ENCODE results near the gene COX6B2.

The COX6B2 gene

GRCh38 chr19:55385724-55386492, 31.4 kb upstream of the COX6B2 start, which contains the start of gene RPL28:
TSS of gene RPL28 (plus strand) at chr19:55385932. CDS start at chr19:55386358, 426 bp downstream.
- no peak for TF ChIP-seq CTCF (IDR thresholded peaks at IDR 0.05; ENCODE audit: low read depth, low read length)
- peak; percentile 95 for DNase-seq (ENCODE audit: extremely low read depth, low read depth)

- TF ChIP-seq CTCF (IDR thresholded peaks at IDR 0.05; ENCODE audit: low read depth, low read length) = no peak
- DNase-seq (ENCODE audit: extremely low read depth, low read depth) = peak; percentile 82
Measured at GRCh38 chr19:55384920-55385723, 30.6 kb upstream of the COX6B2 start.

GRCh38 chr19:55384131-55384919, 29.8 kb upstream of the COX6B2 start, which contains the start of gene TMEM238:
TSS of gene TMEM238 (minus strand) at chr19:55384292. CDS start at chr19:55384259, 33 bp downstream.
- no peak for TF ChIP-seq CTCF (IDR thresholded peaks at IDR 0.05; ENCODE audit: low read depth, low read length)
- no peak for DNase-seq (ENCODE audit: extremely low read depth, low read depth)

GRCh38 chr19:55383279-55384130, 29.0 kb upstream of the COX6B2 start:
- no peak for DNase-seq (ENCODE audit: extremely low read depth, low read depth)
- TF ChIP-seq CTCF (IDR thresholded peaks at IDR 0.05; ENCODE audit: low read depth, low read length) = no peak; the same call in 1 of the 2 replicates

- DNase-seq (ENCODE audit: extremely low read depth, low read depth) = no peak
- no peak for TF ChIP-seq CTCF (IDR thresholded peaks at IDR 0.05; ENCODE audit: low read depth, low read length)
Measured at GRCh38 chr19:55382522-55383054, 28.1 kb upstream of the COX6B2 start.

- no peak for DNase-seq (ENCODE audit: extremely low read depth, low read depth)
Measured at GRCh38 chr19:55382013-55382412, 27.5 kb upstream of the COX6B2 start.

More at GRCh38 chr19:55382013-55382412, 27.5 kb upstream of the COX6B2 start:
- no peak for TF ChIP-seq CTCF (IDR thresholded peaks at IDR 0.05; ENCODE audit: low read depth, low read length)

Data from AG09319 (cell line).